ENCODE data around the gene RSPRY1. TPM values are rescaled to one million over a fixed set of nuclear protein-coding genes. Genes with fewer than 3 reads are reported as not detected.

The RSPRY1 gene
- total RNA-seq, 1 donor from 2014 or later: 63.7 TPM

DNA sequence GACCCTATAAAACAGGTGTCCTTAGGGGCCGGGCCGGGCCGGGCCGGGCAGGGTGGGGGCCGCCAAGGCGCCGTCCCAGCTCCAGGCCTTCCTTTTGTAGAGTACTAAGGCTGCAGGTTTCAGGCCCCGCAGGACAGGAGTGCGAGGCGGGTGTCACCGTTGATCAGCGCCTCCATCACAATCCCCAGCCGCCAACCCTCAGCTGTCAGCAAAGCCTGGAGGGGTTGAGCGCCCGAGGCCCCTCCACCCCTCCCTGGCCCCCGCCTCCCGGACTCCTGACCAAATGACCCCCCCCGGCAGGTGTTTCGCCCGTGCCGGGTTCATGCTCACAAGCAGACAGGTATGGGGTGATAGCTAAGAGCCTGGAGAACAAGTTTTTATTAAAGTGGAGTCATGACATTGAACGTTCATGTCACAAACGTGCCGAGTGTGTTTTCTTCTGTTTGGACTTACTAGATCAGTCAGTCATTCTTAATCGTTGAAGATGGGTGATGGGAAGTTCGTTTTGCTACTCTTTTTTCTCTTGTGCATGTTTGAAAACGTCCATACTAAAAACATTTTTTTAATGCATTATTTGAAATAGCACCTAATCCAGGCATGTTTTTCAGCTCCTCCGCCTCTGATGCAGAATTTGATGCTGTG lies 59.5 kb downstream of the RSPRY1 start:
- TF ChIP-seq, protein P1, sequence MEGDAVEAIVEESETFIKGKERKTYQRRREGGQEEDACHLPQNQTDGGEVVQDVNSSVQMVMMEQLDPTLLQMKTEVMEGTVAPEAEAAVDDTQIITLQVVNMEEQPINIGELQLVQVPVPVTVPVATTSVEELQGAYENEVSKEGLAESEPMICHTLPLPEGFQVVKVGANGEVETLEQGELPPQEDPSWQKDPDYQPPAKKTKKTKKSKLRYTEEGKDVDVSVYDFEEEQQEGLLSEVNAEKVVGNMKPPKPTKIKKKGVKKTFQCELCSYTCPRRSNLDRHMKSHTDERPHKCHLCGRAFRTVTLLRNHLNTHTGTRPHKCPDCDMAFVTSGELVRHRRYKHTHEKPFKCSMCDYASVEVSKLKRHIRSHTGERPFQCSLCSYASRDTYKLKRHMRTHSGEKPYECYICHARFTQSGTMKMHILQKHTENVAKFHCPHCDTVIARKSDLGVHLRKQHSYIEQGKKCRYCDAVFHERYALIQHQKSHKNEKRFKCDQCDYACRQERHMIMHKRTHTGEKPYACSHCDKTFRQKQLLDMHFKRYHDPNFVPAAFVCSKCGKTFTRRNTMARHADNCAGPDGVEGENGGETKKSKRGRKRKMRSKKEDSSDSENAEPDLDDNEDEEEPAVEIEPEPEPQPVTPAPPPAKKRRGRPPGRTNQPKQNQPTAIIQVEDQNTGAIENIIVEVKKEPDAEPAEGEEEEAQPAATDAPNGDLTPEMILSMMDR (IDR thresholded peaks at IDR 0.05; ENCODE audit: unreplicated experiment): no peak
- Mint-ChIP-seq H3K9me3 (ENCODE audit: low read depth) (no peaks in the 10 kb centered on the region), H3K4me3 (ENCODE audit: low read depth) (peak overlapping the region; percentile 75), H3K4me1 (ENCODE audit: low read depth) (peaks cover 8% of the 10 kb centered on the region), H3K27me3 (no peaks in the 10 kb centered on the region), H3K27ac (peak overlapping the region; percentile 89), H3K36me3 (ENCODE audit: insufficient read depth) (peaks cover 10% of the 10 kb centered on the region)
- DNase-seq (ENCODE audit: low spot score, unreplicated experiment): no peak

DNA sequence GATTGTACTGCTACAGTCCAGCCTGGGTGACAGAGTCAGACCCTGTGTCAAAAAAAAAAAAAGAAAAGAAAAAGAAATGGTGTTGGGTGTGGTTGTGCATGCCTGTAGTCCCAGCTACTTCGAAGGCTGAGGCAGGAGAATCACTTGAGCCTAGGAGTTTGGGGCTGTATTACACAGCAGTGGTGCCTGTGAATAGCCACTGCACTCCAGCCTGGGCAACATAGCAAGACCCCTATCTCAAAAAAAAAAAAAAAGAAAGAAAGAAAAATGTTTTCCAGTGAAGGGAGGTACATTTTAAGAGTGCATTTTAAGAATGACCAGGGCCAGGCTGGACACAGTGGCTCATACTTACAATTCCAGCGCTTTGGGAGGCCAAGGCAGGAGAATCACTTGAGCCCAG lies 65.2 kb downstream of the RSPRY1 start:
- H3K36me3 Mint-ChIP-seq (ENCODE audit: insufficient read depth): peaks cover 17% of the 10 kb centered on the region
- no peak overlapping the region for H3K27ac Mint-ChIP-seq
- H3K4me1 Mint-ChIP-seq (ENCODE audit: low read depth): no peaks in the 10 kb centered on the region

DNA sequence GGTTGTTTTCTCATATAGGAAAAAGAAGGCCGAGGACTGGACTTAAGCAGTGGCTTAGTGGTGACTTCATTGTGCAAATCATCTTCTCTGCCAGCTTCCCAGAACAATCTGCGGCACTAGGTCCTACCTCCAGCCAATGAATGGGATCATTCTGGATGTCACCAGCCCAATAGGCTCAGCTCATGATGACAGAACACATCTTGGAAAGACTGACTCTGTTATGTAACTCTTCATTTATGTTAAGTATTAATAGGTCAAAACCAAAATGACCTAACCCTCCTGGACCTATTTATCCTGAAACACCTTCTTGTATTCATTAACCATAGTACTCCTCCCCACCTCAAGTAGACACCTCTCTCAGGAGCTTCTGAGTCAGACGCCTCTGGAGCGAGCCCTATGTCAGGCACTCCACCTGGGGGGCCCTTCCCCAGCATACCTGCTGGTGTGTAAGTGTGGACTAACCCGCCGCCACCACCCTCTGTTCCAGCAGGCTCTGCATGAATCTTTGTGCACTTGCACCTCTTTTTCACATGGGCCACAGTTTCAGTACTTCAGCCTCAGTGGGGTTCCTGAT lies 66.1 kb downstream of the RSPRY1 start:
- H3K4me3 Mint-ChIP-seq (ENCODE audit: low read depth): no peak overlapping the region
- peaks cover 17% of the 10 kb centered on the region for H3K36me3 Mint-ChIP-seq (ENCODE audit: insufficient read depth)
- no peaks in the 10 kb centered on the region for H3K27me3 Mint-ChIP-seq
- no peak overlapping the region for H3K27ac Mint-ChIP-seq
- no peaks in the 10 kb centered on the region for H3K4me1 Mint-ChIP-seq (ENCODE audit: low read depth)
- H3K9me3 Mint-ChIP-seq (ENCODE audit: low read depth): no peaks in the 10 kb centered on the region
- DNase-seq (ENCODE audit: low spot score, unreplicated experiment): no peak
- TF ChIP-seq, protein P1 (IDR thresholded peaks at IDR 0.05; ENCODE audit: unreplicated experiment): no peak

More for the DNA sequence above, 65.2 kb downstream of the RSPRY1 start:
- H3K27me3 Mint-ChIP-seq: no peaks in the 10 kb centered on the region
- no peak overlapping the region for H3K4me3 Mint-ChIP-seq (ENCODE audit: low read depth)
- TF ChIP-seq, protein P1 (IDR thresholded peaks at IDR 0.05; ENCODE audit: unreplicated experiment): no peak
- no peaks in the 10 kb centered on the region for H3K9me3 Mint-ChIP-seq (ENCODE audit: low read depth)
- no peak for DNase-seq (ENCODE audit: low spot score, unreplicated experiment)

DNA sequence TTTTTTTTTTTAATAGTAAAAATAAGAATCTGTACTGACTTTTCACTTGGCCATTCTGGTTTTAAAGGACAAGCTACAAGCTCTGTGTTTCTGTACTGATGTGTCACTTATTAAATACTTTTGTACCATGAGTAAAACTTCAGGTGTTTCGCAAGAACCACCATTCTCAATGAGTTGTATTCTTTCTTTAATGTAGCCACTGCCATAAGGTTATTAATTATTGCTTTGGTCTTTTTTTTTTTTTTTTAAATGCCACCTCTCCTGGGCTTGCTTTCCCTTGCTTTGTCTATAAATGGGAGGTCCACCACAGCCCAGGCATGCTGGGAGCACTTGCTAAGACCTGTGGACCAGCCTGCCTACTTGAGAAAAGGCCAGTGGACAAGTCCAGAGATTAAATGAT lies 67.3 kb downstream of the RSPRY1 start:
- H3K4me3 Mint-ChIP-seq (ENCODE audit: low read depth): no peak overlapping the region
- DNase-seq (ENCODE audit: low spot score, unreplicated experiment): no peak
- TF ChIP-seq, protein P1 (IDR thresholded peaks at IDR 0.05; ENCODE audit: unreplicated experiment): no peak
- no peaks in the 10 kb centered on the region for H3K27me3 Mint-ChIP-seq
- no peak overlapping the region for H3K27ac Mint-ChIP-seq
- H3K36me3 Mint-ChIP-seq (ENCODE audit: insufficient read depth): peaks cover 13% of the 10 kb centered on the region
- H3K9me3 Mint-ChIP-seq (ENCODE audit: low read depth): no peaks in the 10 kb centered on the region
- no peaks in the 10 kb centered on the region for H3K4me1 Mint-ChIP-seq (ENCODE audit: low read depth)

DNA sequence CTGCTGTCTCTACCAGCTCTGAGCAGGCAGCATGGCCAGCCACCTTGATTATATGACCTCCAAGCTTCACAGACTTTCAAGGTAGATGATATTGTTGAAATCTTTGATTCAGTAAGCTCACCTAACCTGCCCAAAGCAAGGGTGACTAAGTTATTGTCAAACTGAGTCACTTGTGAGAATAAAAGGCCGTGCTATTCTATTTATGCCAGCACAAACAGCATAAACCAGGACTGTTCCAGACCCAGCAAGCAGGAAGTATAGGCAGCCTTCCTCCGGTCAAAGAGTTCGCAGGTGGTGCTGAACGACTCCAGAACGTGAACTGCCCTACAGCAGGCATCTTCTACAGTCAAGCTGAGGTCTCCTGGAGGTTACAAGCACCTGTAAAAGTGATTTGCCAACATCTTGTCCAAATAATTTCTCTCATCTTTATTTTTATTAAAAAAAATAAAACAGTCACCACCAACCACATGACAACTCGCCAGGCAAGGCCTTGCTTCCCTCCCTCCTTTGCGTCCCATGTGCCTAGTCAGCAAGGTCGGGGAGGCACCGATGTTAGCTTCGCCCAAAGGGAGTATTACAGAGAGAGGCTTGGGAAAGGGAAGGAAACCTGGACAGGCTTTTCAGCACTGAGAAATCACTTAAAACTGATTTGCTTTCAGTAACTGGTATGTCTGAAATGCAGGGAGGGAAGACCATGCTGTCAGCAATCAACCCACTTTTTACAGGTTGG lies 69.7 kb downstream of the RSPRY1 start:
- Mint-ChIP-seq H3K9me3 (ENCODE audit: low read depth) (no peaks in the 10 kb centered on the region), H3K36me3 (ENCODE audit: insufficient read depth) (peaks cover 7% of the 10 kb centered on the region), H3K4me3 (ENCODE audit: low read depth) (no peak overlapping the region), H3K27ac (no peak overlapping the region), H3K27me3 (no peaks in the 10 kb centered on the region), H3K4me1 (ENCODE audit: low read depth) (peaks cover 6% of the 10 kb centered on the region)
- DNase-seq (ENCODE audit: low spot score, unreplicated experiment): no peak
- TF ChIP-seq, protein P1 (IDR thresholded peaks at IDR 0.05; ENCODE audit: unreplicated experiment): no peak
